ENCODE data around the gene BSPH1.
"Not testable (repeated sequence)": the region's sequence is repeated elsewhere in the genome, so short reads cannot be mapped to it uniquely, and the experiment has no call there.

BSPH1 gene

DNA sequence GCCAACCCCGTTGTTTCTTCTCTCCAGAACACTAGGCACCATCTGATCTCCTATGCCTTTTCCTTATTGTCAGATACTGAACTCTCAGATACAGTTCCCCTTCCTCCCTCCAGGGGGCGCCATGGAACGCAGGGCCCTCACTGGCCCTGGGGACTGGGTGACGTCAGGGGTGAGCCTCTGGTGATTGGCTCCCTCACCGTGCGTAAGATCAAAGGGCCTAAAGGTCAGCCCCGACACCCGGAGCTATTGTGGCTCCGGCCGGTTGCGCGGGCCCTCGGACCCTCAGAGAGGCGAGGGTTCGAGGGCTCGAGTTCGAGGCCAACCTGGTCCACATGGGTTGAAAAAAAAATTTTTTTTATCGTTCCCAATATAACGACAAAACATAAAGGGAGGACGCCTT lies 63.4 kb downstream of the BSPH1 start:
- not testable (repeated sequence) for DNase-seq (ENCODE audit: low read depth in 1 of 2, low spot score in 1 of 2)

DNA sequence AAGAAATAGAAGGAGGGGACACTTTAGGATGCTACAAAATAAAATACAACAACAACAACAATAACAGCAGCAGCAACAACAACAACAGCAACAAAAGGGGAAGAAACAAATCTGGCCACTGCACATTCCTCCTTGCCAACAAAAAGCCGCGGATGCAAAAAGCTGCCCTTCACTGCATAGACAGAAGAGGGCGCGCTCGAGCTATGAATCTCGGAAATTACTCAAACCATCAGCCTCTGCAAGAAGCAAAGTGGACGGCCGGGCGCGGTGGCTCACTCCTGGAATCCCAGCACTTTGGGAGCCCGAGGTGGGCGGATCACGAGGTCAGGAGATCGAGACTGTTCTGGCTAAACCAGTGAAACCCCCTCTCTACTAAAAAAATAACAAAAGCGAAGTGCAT lies 71.9 kb downstream of the BSPH1 start:
- DNase-seq (ENCODE audit: low read depth in 1 of 2, low spot score in 1 of 2) = not testable (repeated sequence)
